Kidney capillary endothelial cell (primary cell): Measurements from ENCODE around the gene ZPBP.
A peak's percentile ranks its signal among the peaks of the same experiment; 100 is the strongest.

Source experiments
- DNase-seq: peaks from one replicate; pipeline ENCODE4 v3.0.0-alpha.2; 2018; ENCODE audit warnings: low spot score

Gene ZPBP, protein sequence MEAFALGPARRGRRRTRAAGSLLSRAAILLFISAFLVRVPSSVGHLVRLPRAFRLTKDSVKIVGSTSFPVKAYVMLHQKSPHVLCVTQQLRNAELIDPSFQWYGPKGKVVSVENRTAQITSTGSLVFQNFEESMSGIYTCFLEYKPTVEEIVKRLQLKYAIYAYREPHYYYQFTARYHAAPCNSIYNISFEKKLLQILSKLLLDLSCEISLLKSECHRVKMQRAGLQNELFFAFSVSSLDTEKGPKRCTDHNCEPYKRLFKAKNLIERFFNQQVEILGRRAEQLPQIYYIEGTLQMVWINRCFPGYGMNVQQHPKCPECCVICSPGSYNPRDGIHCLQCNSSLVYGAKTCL

DNA sequence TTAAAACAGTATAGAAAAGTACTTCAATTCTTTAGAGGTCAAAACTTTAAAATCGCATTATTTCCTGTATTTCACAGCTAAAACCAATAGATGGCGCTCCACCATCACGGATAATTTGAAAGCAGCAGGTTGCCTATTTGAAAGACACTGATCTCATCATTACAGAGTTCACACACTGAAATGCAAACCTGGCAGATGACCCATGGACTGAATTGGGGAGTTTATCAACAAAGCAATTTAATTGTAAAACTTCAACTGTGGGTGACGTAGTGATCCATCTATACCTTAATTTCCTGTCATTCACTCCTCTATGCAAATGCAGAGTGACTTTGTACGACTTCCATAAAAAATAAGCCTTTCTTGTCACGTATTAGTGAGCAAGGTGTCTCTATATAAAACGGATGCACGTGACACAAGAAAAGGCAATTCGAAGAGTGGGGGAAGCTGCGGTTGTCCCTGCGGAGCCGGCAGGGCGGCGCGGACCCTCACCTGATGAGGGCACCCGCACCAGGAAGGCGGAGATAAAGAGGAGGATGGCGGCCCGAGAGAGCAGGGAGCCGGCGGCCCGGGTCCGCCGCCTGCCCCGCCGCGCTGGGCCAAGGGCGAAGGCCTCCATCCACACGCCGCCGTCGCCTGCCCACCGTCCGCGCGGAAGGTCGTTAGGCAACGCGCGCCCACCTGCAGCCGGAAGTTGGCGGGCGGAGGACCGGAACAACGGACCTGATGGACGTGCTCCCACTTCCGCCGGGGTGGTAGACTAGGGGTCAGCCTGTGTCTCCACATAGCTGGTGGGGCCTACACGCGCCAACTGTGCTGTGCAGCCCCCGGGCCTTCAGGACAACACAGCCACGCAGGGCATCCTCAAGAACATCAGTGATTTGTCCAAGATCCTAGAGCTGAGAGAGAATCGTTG is at the start of gene ZPBP:
ZPBP (minus strand) TSS at position 668 of the 913 bp plus-strand sequence; CDS start at position 616, 52 bp downstream.
- DNase-seq: peak; percentile 30

GRCh38 chr7:50142425-50143017 is 49.5 kb upstream of the ZPBP start:
- DNase-seq: peak; percentile 40

DNA sequence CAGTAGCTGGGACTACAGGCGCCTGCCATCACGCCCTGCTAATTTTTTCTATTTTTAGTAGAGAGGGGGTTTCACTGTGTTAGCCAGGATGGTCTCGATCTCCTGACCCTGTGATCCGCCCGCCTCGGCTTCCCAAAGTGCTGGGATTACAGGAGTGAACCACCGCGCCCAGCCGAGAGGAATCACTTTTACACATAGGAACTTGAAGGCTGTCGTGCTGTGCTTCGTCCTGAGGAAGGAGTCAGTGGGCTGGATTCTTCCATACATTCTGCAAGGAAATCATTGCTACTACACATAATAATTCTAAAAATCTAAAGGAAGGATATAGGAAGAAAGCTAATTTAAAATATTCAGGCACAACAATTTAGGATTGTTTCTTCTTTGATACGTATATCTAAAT is 48.8 kb upstream of the ZPBP start:
- DNase-seq: no peak

- no peak for DNase-seq
These were observed 48.1 kb upstream of the ZPBP start for GRCh38 chr7:50141131-50141530.

- no peak for DNase-seq
These were observed 47.6 kb upstream of the ZPBP start for GRCh38 chr7:50140688-50141087.

DNA sequence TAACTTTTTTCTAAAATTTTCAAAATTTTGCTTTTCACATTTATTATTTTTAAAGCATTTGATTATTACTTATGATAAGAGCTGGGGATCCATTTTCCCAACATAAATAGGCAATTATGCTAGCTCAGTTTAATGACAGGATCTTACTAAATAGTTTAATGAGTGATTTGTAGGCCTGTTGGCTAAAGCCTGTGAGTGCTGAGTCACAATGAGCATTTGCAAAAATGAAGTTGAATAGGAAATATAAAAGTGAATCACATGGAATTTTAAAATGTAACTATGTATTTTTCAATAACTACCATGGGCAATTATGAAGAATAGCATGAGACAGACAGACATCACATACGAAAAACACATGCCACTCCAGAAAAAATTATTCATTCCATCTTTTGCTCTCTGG is 45.1 kb upstream of the ZPBP start:
- DNase-seq: no peak

DNA sequence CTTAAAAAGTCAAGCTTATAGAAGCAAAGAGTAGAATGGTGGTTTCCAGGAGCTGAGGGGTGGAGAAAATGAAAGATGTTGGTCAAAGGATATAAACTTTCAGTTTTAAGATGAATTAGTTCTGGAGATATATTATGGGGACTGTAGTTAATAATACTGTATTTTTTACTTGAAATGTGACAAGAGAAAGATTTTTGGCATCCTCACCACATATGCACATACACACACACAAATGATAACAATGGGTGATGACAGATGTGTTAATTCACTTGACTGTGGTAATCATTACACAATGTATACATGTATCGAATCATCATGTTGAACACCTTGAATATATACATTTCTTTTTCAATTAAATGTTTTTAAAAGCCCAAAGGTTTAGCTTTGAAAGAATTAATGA is 32.7 kb upstream of the ZPBP start:
- DNase-seq: no peak

DNA sequence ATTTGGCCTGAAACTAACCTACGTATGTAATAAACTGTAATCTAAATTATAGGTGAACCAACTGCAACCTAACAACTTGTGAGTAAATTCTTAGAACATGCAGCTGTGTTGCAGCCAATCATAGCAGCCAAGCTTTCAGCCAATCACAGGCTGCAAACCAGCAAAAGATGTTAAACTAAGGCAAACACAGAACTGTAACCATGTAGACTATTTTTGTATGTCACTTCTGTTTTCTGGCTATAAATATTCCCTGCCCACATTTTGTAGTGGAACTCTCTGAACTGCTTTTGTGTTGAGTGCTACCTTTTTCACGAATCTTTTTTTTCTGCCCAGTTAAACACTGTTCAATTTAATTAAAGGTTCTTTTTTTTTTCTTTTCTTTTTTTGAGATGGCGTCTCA is 28.2 kb upstream of the ZPBP start:
- DNase-seq: no peak

DNA sequence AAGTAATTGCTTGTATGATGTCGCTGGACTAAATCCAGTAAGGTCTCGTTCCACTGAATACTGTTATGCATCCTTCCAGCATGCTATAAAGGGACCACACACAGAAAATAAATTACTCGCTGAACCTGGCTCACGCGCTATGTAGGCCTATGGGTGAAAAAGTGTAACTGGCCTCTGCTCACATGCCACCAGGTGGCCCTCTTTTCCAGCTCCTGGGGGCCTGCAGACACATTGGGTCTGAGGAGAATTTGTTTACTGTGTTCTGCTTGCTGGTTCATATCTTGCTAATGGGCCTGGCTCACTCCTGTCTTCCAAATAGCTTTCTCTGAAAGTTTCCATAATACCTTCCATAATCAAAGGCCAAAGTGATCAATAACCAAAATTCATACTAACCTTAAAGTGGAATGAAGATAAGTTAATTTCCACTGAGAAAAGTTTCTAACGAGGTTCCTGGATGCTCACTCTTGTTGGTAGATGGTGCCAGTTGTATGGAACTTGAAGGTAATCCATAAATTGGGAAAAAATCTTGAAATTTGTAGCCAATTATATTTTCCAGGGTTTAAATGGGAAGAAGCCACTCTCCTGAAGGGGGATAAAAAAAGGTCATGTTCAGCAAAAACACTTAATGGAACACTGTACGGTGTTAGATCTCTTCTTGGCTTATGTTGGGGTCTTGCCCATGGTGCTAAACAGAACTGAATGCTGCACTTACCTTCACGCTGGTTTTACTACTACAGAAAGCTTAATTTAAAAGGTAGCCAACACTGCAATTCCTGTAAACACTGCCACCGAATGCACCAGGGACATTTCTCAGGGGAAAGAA is 27.0 kb upstream of the ZPBP start:
- DNase-seq: no peak

DNA sequence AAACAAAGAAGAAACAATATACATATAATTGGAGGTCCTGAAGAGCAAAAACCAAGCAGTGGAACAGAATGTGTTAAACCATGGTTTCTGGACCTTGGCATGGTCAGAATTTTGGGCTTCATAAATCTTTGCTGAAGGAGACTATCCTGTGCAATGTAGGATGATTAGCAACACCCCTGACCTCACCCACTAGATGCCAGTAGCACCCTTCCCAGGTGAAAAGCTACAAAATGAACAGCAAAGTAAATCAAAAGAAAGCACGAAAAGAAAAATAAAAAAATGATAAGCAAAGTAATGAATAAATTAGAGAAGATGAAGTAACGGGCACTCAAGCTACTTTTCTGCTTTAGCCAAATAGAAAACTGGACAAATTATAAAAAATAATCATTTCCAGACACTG is 19.2 kb upstream of the ZPBP start:
- no peak for DNase-seq

GRCh38 chr7:50101873-50102272 is 8.8 kb upstream of the ZPBP start:
- DNase-seq: no peak

DNA sequence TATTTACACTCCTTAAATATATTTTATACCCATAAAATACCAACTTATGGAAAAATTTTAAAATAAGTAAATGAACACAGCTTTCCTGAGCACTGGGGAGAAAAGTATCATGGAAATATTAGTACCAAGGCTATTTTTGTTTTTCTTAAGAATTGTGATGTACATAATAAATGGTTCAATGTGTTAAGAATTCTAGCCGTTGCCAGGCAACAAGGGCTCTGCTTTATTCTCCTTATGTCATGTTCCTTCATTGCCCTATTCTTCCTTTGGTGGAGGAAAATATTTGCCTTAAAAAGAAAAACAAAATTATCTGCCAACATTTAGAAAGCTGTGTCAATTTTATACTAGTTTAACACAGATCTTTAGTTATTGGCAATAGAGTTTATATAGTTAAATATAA is 2.6 kb upstream of the ZPBP start:
- DNase-seq: no peak

DNA sequence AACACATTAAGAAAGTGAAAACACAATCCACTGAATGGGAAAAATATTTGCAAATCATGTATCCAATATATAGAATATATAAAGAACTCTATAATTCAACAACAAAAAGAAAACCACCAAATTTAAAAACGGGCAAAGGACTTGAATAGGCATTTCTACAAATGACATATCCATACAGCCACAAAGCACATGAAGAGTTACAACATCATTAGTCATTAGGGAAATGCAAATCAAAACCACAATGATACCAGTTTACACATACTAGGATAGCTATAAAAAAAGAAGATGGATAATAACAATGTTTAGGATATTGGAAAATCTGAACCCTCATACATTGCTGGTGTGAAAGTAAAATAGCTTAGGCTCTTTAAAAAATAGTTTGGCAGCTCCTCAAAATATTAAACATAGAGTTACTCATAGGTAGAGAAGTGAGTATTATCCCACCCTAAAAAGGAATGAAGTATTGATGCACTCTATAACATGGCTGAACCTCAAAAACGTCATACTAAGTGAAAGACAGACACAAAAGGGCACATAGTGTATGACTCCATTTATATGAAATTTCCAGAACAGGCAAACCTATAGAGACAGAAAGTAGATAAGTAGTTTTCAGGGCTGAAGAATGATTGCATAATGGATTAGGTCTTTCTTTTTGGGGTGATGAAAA is 4.5 kb downstream of the ZPBP start:
- DNase-seq: no peak

DNA sequence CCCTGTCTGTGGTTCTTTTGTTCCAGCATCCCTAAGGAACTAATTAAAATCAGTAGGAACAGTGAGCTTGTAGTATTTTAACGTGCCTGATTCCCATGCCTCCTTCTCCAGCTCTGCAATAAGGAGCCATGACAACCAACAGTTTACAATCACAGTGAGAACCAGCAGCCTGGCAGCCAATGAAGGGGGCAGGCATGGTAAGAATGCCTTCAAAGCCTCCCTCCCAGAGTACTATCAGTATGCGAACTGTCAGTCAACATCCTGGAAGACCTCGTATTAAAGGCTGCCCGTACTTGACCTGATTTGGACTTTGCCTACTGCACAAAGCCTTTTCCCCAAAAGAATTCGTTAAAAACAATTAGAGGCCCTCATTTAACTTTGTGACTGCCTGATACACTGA is 7.7 kb downstream of the ZPBP start:
- no peak for DNase-seq

DNA sequence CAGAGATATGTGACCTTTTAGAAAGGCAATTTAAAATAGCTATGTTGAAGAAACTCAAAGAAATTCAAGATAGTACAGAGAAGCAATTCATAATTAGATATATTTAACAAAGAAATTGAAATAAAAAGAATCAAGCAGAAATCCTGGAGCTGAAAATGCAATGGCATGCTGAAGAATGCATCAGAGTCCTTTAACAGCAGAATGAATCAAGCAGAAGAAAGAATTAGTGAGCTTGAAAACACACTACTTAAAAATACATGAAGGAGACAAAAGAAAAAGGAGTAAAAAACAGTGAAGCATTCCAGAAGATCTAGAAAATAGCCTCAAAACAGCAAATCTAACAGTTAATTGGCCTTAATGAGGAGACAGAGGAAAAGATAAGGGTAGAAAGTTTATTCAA is 20.0 kb downstream of the ZPBP start:
- DNase-seq: no peak

- no peak for DNase-seq
These were observed 23.4 kb downstream of the ZPBP start for GRCh38 chr7:50069613-50070012.

GRCh38 chr7:50068850-50069551 is 24.0 kb downstream of the ZPBP start:
- DNase-seq: no peak

GRCh38 chr7:50068026-50068425 is 25.0 kb downstream of the ZPBP start:
- no peak for DNase-seq

DNA sequence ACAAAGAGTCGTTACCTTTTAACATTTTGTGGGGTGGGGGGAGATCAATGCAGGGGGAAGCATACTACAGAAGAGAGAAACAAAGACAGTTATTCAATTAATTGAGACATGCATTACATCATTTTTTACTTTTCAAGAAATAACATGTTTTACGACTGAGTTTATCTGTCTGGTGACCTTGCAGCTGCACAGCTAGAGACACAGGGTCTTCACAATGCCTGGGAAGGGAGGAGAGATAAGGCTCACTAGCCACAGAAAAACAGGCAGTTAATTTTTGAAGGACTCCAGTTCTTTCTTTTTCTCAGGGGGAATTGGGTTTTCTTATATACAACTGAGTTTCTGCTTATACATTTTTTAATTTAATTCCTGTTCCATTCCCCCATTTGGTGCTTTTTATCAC is 30.1 kb downstream of the ZPBP start:
- no peak for DNase-seq

- DNase-seq: no peak
These were observed 36.9 kb downstream of the ZPBP start for GRCh38 chr7:50056131-50056530.

GRCh38 chr7:50047716-50048115 is 45.3 kb downstream of the ZPBP start:
- no peak for DNase-seq
